ENCODE results near the gene WNK4. TPM values are rescaled to one million over a fixed set of nuclear protein-coding genes. Genes with fewer than 3 reads are reported as not detected.
A peak's percentile ranks its signal among the peaks of the same experiment; 100 is the strongest.

WNK4 gene
- total and polyA plus RNA-seq, 4 donors: 0.09 to 0.77 (median 0.45) TPM

- Histone ChIP-seq H3K36me3 (ENCODE audit: control insufficient read depth in 4 of 4, insufficient read depth in 4 of 4, low read length in 4 of 4) (no peaks in the 10 kb centered on the region), H3K4me3 (no peak overlapping the region), H3K27ac (ENCODE audit: low read depth in 1 of 2, low read length in 1 of 2) (peak overlapping the region in 1 of 2 donors; percentile 61), H3K27me3 (ENCODE audit: control insufficient read depth in 3 of 3, insufficient read depth in 3 of 3, low read length in 2 of 3) (no peaks in the 10 kb centered on the region), H3K9ac (ENCODE audit: insufficient read depth in 1 of 2, low read length in 2 of 2) (no peak overlapping the region), H3K4me1 (ENCODE audit: control insufficient read depth in 5 of 5, insufficient read depth in 5 of 5, low read length in 5 of 5) (peaks cover 4 to 50% (median 16%) of the 10 kb centered on the region in 5 donors), H3K9me3 (ENCODE audit: control insufficient read depth in 4 of 4, insufficient read depth in 3 of 4, low read length in 3 of 4) (no peaks in the 10 kb centered on the region)
- no peak for ATAC-seq (ENCODE audit: insufficient read depth, low FRiP score)
- no peak for TF ChIP-seq CTCF (IDR thresholded peaks at IDR 0.05; ENCODE audit: control extremely low read depth, extremely low read depth)
- DNase-seq: no peak
- 59 to 70% methylated on average over 7 of the region's 7 CpGs for WGBS, 2 donors
Measured at GRCh38 chr17:42748202-42748907, 32.1 kb upstream of the WNK4 start.

- Histone ChIP-seq H3K9ac (ENCODE audit: insufficient read depth in 1 of 2, low read length in 2 of 2) (peak overlapping the region in 1 of 2 donors; percentile 53), H3K27ac (ENCODE audit: low read depth in 1 of 2, low read length in 1 of 2) (peak overlapping the region in 1 of 2 donors; percentile 42), H3K9me3 (ENCODE audit: control insufficient read depth in 4 of 4, insufficient read depth in 3 of 4, low read length in 3 of 4) (no peaks in the 10 kb centered on the region), H3K36me3 (ENCODE audit: control insufficient read depth in 4 of 4, insufficient read depth in 4 of 4, low read length in 4 of 4) (no peaks in the 10 kb centered on the region), H3K4me1 (ENCODE audit: control insufficient read depth in 5 of 5, insufficient read depth in 5 of 5, low read length in 5 of 5) (peaks cover 0 to 42% (median 13%) of the 10 kb centered on the region in 5 donors), H3K4me3 (no peak overlapping the region), H3K27me3 (ENCODE audit: control insufficient read depth in 3 of 3, insufficient read depth in 3 of 3, low read length in 2 of 3) (no peaks in the 10 kb centered on the region)
- ATAC-seq (ENCODE audit: insufficient read depth, low FRiP score) (no peak), DNase-seq (peak; percentile 31 to 50 (median 43))
- 62 to 81% methylated on average over 11 of the region's 11 CpGs for WGBS, 2 donors
- TF ChIP-seq CTCF (IDR thresholded peaks at IDR 0.05; ENCODE audit: control extremely low read depth, extremely low read depth): no peak
Measured at GRCh38 chr17:42748908-42749798, 31.3 kb upstream of the WNK4 start.

- ATAC-seq (ENCODE audit: insufficient read depth, low FRiP score) (no peak), DNase-seq (peak in 2 of 3 donors; percentile 38 to 50)
- H3K36me3 ChIP-seq (ENCODE audit: control insufficient read depth in 4 of 4, insufficient read depth in 4 of 4, low read length in 4 of 4): no peaks in the 10 kb centered on the region
- WGBS, 2 donors: 7 to 12% methylated on average over 3 of the region's 3 CpGs
- no peaks in the 10 kb centered on the region for H3K27me3 ChIP-seq (ENCODE audit: control insufficient read depth in 3 of 3, insufficient read depth in 3 of 3, low read length in 2 of 3)
- H3K9me3 ChIP-seq (ENCODE audit: control insufficient read depth in 4 of 4, insufficient read depth in 3 of 4, low read length in 3 of 4): no peaks in the 10 kb centered on the region
- TF ChIP-seq CTCF (IDR thresholded peaks at IDR 0.05; ENCODE audit: control extremely low read depth, extremely low read depth): no peak
- H3K4me1 ChIP-seq (ENCODE audit: control insufficient read depth in 5 of 5, insufficient read depth in 5 of 5, low read length in 5 of 5): peaks cover 0 to 36% (median 10%) of the 10 kb centered on the region in 5 donors
- H3K27ac ChIP-seq (ENCODE audit: low read depth in 1 of 2, low read length in 1 of 2): peak overlapping the region in 1 of 2 donors; percentile 67
- H3K9ac ChIP-seq (ENCODE audit: insufficient read depth in 1 of 2, low read length in 2 of 2): no peak overlapping the region
- H3K4me3 ChIP-seq: no peak overlapping the region
Measured at GRCh38 chr17:42750739-42751344, 29.6 kb upstream of the WNK4 start.
